Hematopoietic multipotent progenitor cell treated with erythropoietin and hydrocortisone succinate and interleukin-3 and kit ligand, for 8 days (in vitro differentiated cells): Measurements from ENCODE around the gene PCDHB9.
"Not testable (repeated sequence)": the region's sequence is repeated elsewhere in the genome, so short reads cannot be mapped to it uniquely, and the experiment has no call there.

Source experiments
- DNase-seq: peaks from one replicate; pipeline ENCODE4 v3.0.0-alpha.2; 2015

The PCDHB9 gene

DNA sequence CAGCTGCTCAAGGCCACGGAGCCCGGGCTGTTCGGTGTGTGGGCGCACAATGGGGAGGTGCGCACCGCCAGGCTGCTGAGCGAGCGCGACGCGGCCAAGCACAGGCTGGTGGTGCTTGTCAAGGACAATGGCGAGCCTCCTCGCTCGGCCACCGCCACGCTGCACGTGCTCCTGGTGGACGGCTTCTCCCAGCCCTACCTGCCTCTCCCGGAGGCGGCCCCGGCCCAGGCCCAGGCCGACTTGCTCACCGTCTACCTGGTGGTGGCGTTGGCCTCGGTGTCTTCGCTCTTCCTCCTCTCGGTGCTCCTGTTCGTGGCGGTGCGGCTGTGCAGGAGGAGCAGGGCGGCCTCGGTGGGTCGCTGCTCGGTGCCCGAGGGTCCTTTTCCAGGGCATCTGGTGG lies 2.2 kb downstream of the PCDHB9 start:
- DNase-seq: not testable (repeated sequence)

DNA sequence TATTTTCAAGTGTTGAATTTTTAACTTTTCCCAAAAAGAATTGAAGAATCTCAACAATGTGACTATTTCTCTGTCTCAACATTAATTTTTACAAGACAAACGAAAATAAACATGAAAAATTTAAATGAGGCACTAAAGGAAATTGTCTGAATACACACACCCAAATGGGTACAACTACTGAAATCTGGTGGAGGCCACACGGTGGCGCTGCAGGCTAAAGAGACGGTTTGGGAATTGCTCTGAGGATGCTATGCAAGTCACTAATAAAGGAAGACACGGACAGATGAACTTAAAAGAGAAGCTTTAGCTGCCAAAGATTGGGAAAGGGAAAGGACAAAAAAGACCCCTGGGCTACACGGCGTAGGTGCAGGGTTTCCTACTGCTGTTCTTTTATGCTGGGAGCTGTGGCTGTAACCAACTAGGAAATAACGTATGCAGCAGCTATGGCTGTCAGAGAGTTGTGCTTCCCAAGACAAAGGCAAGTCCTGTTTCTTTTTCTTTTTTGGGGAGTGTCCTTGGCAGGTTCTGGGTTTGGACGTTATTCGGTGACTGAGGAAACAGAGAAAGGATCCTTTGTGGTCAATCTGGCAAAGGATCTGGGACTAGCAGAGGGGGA lies 5.3 kb downstream of the PCDHB9 start, which contains the start of gene PCDHB10:
PCDHB10 (plus strand) TSS at position 244 of the 616 bp plus-strand sequence; CDS start at position 444, 200 bp downstream.
- DNase-seq: peak; percentile 27

DNA sequence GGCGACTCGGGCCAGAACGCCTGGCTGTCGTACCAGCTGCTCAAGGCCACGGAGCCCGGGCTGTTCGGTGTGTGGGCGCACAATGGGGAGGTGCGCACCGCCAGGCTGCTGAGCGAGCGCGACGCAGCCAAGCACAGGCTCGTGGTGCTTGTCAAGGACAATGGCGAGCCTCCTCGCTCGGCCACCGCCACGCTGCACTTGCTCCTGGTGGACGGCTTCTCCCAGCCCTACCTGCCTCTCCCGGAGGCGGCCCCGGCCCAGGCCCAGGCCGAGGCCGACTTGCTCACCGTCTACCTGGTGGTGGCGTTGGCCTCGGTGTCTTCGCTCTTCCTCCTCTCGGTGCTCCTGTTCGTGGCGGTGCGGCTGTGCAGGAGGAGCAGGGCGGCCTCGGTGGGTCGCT lies 7.4 kb downstream of the PCDHB9 start:
- DNase-seq: not testable (repeated sequence)

DNA sequence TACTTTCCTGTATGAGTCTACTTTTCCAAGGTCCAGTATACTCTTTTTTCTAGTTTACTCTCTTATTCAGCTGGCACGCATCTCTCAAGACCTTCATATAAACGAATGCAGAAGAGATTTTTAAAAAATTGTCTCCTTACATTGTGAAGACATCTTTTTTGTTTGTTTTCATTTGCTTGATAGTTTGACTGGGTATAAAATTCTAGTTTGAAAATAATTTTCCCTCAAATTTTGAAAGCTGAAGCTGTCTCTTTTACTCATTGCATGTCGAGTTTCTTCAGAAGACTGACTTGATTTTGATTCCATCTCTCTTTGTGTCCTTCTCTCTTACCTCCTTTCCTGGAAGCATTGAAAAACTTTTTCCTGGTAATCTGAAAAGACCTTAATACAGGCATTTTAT lies 9.4 kb downstream of the PCDHB9 start:
- no peak for DNase-seq

GRCh38 chr5:141199359-141200235 lies 12.6 kb downstream of the PCDHB9 start, which contains the start of gene PCDHB11:
TSS of gene PCDHB11 (plus strand) at chr5:141199627. CDS start at chr5:141199775, 148 bp downstream.
- no peak for DNase-seq

GRCh38 chr5:141201126-141201525 lies 14.2 kb downstream of the PCDHB9 start:
- not testable (repeated sequence) for DNase-seq

GRCh38 chr5:141201646-141202045 lies 14.7 kb downstream of the PCDHB9 start:
- not testable (repeated sequence) for DNase-seq

DNA sequence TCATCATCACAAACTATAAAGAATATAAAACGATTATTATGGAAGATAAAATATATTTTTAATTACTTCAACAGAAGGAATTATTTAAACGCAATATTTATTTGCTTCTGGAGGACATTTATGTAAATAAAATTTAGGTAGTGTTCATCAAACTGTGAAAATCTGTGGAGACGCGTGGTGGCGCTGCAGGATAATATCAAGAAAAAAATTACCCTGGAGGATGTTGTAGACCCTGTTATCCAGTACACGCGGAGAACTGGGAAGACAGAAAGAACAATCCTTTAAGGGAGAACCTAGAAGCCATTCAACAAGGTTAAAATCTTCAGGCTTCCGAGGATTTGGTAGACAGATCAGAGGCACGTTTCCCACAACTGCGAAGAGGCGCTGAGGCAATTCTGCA lies 21.5 kb downstream of the PCDHB9 start, which contains the start of gene PCDHB12:
PCDHB12 (plus strand) TSS at position 242 of the 400 bp plus-strand sequence. CDS start 189 bp downstream, outside the sequence.
- no peak for DNase-seq

DNA sequence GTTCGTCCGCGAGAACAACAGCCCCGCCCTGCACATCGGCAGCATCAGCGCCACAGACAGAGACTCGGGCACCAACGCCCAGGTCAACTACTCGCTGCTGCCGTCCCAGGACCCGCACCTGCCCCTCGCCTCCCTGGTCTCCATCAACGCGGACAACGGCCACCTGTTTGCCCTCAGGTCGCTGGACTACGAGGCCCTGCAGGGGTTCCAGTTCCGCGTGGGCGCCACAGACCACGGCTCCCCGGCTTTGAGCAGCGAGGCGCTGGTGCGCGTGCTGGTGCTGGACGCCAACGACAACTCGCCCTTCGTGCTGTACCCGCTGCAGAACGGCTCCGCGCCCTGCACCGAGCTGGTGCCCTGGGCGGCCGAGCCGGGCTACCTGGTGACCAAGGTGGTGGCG lies 23.3 kb downstream of the PCDHB9 start:
- not testable (repeated sequence) for DNase-seq

DNA sequence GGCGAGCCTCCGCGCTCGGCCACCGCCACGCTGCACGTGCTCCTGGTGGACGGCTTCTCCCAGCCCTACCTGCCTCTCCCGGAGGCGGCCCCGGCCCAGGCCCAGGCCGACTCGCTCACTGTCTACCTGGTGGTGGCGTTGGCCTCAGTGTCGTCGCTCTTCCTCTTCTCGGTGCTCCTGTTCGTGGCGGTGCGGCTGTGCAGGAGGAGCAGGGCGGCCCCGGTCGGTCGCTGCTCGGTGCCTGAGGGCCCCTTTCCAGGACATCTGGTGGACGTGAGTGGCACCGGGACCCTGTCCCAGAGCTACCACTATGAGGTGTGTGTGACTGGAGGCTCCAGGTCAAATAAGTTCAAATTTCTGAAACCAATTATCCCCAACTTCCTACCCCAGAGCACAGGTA lies 23.9 kb downstream of the PCDHB9 start:
- DNase-seq: not testable (repeated sequence)

GRCh38 chr5:141213656-141214339 lies 26.8 kb downstream of the PCDHB9 start, which contains the start of gene PCDHB13:
TSS of gene PCDHB13 (plus strand) at chr5:141213919. CDS start at chr5:141214124, 205 bp downstream.
- DNase-seq: peak; percentile 3

- not testable (repeated sequence) for DNase-seq
Measured at GRCh38 chr5:141214583-141214982, 27.6 kb downstream of the PCDHB9 start.

GRCh38 chr5:141215504-141215903 lies 28.5 kb downstream of the PCDHB9 start:
- not testable (repeated sequence) for DNase-seq

DNA sequence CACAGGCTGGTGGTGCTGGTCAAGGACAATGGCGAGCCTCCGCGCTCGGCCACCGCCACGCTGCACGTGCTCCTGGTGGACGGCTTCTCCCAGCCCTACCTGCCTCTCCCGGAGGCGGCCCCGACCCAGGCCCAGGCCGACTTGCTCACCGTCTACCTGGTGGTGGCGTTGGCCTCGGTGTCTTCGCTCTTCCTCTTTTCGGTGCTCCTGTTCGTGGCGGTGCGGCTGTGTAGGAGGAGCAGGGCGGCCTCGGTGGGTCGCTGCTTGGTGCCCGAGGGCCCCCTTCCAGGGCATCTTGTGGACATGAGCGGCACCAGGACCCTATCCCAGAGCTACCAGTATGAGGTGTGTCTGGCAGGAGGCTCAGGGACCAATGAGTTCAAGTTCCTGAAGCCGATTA lies 29.1 kb downstream of the PCDHB9 start:
- not testable (repeated sequence) for DNase-seq

- no peak for DNase-seq
Measured at GRCh38 chr5:141223112-141223783, 36.3 kb downstream of the PCDHB9 start, which contains the start of gene PCDHB14. TSS of gene PCDHB14 (plus strand) at chr5:141223343. CDS start at chr5:141223506, 163 bp downstream.

DNA sequence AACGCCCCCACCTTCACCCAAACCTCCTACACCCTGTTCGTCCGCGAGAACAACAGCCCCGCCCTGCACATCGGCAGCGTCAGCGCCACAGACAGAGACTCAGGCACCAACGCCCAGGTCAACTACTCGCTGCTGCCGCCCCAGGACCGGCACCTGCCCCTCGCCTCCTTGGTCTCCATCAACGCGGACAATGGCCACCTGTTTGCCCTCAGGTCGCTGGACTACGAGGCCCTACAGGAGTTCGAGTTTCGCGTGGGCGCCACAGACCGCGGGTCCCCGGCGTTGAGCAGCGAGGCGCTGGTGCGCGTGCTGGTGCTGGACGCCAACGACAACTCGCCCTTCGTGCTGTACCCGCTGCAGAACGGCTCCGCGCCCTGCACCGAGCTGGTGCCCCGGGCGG lies 37.9 kb downstream of the PCDHB9 start:
- not testable (repeated sequence) for DNase-seq

DNA sequence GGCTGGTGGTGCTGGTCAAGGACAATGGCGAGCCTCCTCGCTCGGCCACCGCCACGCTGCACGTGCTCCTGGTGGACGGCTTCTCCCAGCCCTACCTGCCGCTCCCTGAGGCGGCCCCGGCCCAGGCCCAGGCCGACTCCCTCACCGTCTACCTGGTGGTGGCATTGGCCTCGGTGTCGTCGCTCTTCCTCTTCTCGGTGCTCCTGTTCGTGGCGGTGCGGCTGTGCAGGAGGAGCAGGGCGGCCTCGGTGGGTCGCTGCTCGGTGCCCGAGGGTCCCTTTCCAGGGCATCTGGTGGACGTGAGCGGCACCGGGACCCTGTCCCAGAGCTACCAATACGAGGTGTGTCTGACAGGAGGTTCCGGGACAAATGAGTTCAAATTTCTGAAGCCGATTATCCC lies 38.5 kb downstream of the PCDHB9 start:
- DNase-seq: not testable (repeated sequence)

- DNase-seq: no peak
Measured at GRCh38 chr5:141234109-141234667, 47.2 kb downstream of the PCDHB9 start.

- DNase-seq: not testable (repeated sequence)
Measured at GRCh38 chr5:141235922-141236321, 49.0 kb downstream of the PCDHB9 start.

- no peak for DNase-seq
Measured at GRCh38 chr5:141236516-141237313, 49.8 kb downstream of the PCDHB9 start.
